Spleen (tissue), 11 donors: ENCODE results near the gene TDRD7. TPM values are rescaled to one million over a fixed set of nuclear protein-coding genes. Genes with fewer than 3 reads are reported as not detected.

ENCODE experiments used
- DNase-seq: peaks from one replicate; pipeline ENCODE4 v3.0.0-alpha.2; 2020
- H3K27ac ChIP-seq, 8 donors: fragments of 200-600 bp; sonication (generic) in 7 of 8; 1 replicate in 4 of 8; 2 replicates in 4 of 8; pipeline versions ENCODE4 v1.5.0 to v1.8.0; 2016 to 2021; ENCODE audit warnings: inconsistent platforms in 4 of 8, mild to moderate bottlenecking in 4 of 8, moderate library complexity in 1 of 8
- H3K27me3 ChIP-seq, 7 donors: fragments of 200-600 bp; sonication (generic) in 6 of 7; replicated peaks in 1 of 7; 1 replicate in 4 of 7; 2 replicates in 3 of 7; pipeline versions ENCODE4 v1.5.0 to v1.8.0; 2016 to 2021; ENCODE audit warnings: inconsistent platforms in 3 of 7, mild to moderate bottlenecking in 1 of 7
- H3K36me3 ChIP-seq, 6 donors: fragments of 200-600 bp; sonication (generic) in 5 of 6; 1 replicate in 4 of 6; 2 replicates in 2 of 6; pipeline versions ENCODE4 v1.5.0 to v1.8.0; 2016 to 2021; ENCODE audit warnings: inconsistent platforms in 2 of 6
- H3K4me1 ChIP-seq, 6 donors: fragments of 200-600 bp; sonication (generic) in 5 of 6; 1 replicate in 3 of 6; 2 replicates in 3 of 6; pipeline versions ENCODE4 v1.5.0 to v1.8.0; 2016 to 2021; ENCODE audit warnings: inconsistent platforms in 3 of 6
- H3K4me3 ChIP-seq, 8 donors: fragments of 200-600 bp; sonication (generic) in 7 of 8; 1 replicate in 4 of 8; 2 replicates in 4 of 8; pipeline versions ENCODE4 v1.5.0 to v1.8.0; 2016 to 2021; ENCODE audit warnings: inconsistent platforms in 4 of 8, mild to moderate bottlenecking in 4 of 8, moderate library complexity in 2 of 8
- H3K9me3 ChIP-seq, 8 donors: fragments of 200-600 bp; sonication (generic) in 7 of 8; 1 replicate in 4 of 8; 2 replicates in 4 of 8; pipeline versions ENCODE4 v1.5.0 to v1.8.0; 2016 to 2021; ENCODE audit warnings: inconsistent platforms in 4 of 8
- POLR2A ChIP-seq, 3 donors: fragments of 450-650 bp; IDR thresholded peaks; one replicate each; pipeline ENCODE4 v1.5.1; 2017; ENCODE audit warnings: antibody characterized with exemption in 3 of 3, mild to moderate bottlenecking in 1 of 3
- POLR2AphosphoS5 ChIP-seq, 3 donors: sonication (generic); formaldehyde crosslinking; IDR thresholded peaks; one replicate each; pipeline ENCODE4 v1.5.1; 2017; ENCODE audit warnings: antibody characterized with exemption in 3 of 3
- WGBS, 5 donors: extraction: QIAGEN DNeasy Blood & Tissue Kit in 3 of 5; methylation state at CpG; one replicate each; pipeline versions ENCODE4 v1.1.5 to v1.1.7; 2013 to 2018; 5-methylcytosine and 5-hydroxymethylcytosine counted together
- intact Hi-C: fragments of 100-400 bp; cut with DNase I; formaldehyde crosslinking; loops from one replicate; pipeline ENCODE4 v1.15.0; 2023; ENCODE audit warnings: low total_unique reads
- polyA plus RNA-seq, 3 donors: library from polyadenylated mRNA; stranded (reverse); fragments of 200-250 nt; gene quantifications; one replicate each; pipeline ENCODE4 v1.2.1, GENCODE V29; 2013
- total RNA-seq, 7 donors: library from RNA; depleted of rRNA in 3 of 7; stranded (reverse); fragments of >200 nt in 3 of 7; fragmentation: NEBNext Ultra II Directional in 4 of 7; extraction: Animal tissue kit (Norgen Biotek cat#: 25700) in 4 of 7; gene quantifications; one replicate each; pipeline versions ENCODE4 v1.1.0 to v1.2.1, GENCODE V29; 2016 to 2021
- TF ChIP-seq, protein P1 (sequence below), 11 experiments: fragments of 200-600 bp in 7 of 11; fragments of 450-650 bp in 4 of 11; sonication (generic) in 4 of 11; IDR thresholded peaks in 8 of 11; conservative IDR thresholded peaks in 3 of 11; 1 replicate in 7 of 11; 2 replicates in 4 of 11; pipeline versions ENCODE4 v1.4.0 to v1.8.0; 2016 to 2021; ENCODE audit warnings: antibody characterized with exemption in 11 of 11, inconsistent platforms in 4 of 11, mild to moderate bottlenecking in 1 of 11
- donor health status: healthy with polysubstance abuse.
- donor health status: DM: no; HTN: no; CAD: no; lungs with moderate emphysema.
- donor health status: DM: no; HTN: no; CAD: no.
- donor health status: Bipolar disorder and iron deficiency.
- donor health status: healthy.
- donor health status: DM: no; HTN: no; CAD: no.
- donor health status: DM: yes; HTN: yes; CAD: no.

The TDRD7 gene
- total and polyA plus RNA-seq, 10 donors = 6.4 to 18.7 (median 15.3) TPM

DNA sequence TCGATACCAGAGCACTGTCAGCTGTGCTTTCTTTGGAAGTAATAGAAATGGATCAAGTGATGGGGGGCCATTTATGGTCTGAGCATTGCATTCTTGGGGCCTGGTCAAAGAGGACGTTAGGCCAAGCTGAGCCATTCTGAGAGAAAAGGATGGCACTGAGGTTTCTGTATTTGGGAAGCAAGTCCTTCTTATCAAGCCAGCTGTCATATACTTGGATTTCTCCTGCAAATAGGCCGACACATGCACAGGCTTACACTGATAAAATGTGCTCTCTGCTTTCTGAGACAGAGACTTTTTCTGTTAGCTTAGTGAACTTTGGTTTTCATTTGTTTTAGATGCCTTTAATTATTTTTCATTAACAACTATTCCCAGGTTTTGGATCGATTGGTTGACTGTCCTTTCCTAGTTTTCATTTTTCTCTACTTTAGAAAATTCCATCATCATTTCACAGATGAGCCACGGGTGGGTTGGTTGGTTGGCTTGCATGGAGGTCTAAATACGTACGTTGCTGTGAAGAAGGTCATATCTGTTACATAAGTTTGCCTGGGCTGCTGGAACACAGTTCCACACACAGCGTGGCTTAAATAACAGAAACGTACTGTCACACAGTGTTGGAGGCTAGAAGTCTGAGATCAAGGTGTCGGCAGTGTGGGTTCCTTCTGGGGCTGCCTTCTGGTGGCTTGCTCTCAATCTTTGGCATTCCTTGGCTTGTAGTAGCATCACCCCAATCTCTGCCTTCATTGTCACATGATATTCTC is 109.9 kb downstream of the TDRD7 start:
- no peak for DNase-seq
- Histone ChIP-seq H3K4me1 (peaks cover 0 to 12% (median 4%) of the 10 kb centered on the region in 6 donors), H3K4me3 (no peak overlapping the region), H3K36me3 (no peaks in the 10 kb centered on the region), H3K27ac (no peak overlapping the region), H3K9me3 (no peaks in the 10 kb centered on the region), H3K27me3 (peaks cover 0 to 33% (median 0%) of the 10 kb centered on the region in 7 donors)
- intact Hi-C loops = no loop called here
- TF ChIP-seq POLR2AphosphoS5 (IDR thresholded peaks at IDR 0.05) (no peak), POLR2A (IDR thresholded peaks at IDR 0.05) (no peak)
- TF ChIP-seq, protein P1, sequence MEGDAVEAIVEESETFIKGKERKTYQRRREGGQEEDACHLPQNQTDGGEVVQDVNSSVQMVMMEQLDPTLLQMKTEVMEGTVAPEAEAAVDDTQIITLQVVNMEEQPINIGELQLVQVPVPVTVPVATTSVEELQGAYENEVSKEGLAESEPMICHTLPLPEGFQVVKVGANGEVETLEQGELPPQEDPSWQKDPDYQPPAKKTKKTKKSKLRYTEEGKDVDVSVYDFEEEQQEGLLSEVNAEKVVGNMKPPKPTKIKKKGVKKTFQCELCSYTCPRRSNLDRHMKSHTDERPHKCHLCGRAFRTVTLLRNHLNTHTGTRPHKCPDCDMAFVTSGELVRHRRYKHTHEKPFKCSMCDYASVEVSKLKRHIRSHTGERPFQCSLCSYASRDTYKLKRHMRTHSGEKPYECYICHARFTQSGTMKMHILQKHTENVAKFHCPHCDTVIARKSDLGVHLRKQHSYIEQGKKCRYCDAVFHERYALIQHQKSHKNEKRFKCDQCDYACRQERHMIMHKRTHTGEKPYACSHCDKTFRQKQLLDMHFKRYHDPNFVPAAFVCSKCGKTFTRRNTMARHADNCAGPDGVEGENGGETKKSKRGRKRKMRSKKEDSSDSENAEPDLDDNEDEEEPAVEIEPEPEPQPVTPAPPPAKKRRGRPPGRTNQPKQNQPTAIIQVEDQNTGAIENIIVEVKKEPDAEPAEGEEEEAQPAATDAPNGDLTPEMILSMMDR (IDR thresholded peaks at IDR 0.05 in 8 of 11, conservative IDR thresholded peaks at IDR 0.05 in 3 of 11) = no peak
- WGBS, 5 donors = 88 to 93% (median 90%) methylated on average over 10 of the region's 10 CpGs

DNA sequence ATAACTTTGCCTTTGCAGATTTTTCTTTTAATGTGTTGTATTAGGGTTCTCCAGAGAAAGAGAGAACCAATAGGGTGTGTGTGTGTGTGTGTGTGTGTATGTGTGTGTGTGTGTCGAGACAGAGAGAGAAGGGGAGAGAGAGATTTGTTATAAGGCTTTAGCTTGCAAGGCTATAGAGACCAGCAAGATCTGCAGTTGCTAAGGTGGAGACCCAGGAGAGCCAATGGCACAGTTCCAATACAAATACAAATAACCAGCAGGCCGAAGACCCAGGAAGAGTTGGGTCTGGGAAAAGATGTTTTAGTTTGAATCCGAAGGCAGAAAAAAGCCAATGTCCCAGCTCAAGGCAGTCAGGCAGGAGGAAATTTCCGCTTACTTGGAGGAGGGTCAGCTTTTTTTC is 112.5 kb downstream of the TDRD7 start:
- Histone ChIP-seq H3K4me3 (no peak overlapping the region), H3K9me3 (no peaks in the 10 kb centered on the region), H3K36me3 (no peaks in the 10 kb centered on the region), H3K27ac (no peak overlapping the region), H3K4me1 (no peaks in the 10 kb centered on the region), H3K27me3 (peaks cover 0 to 6% (median 0%) of the 10 kb centered on the region in 7 donors)
- 63 to 90% (median 73%) methylated on average over 4 of the region's 4 CpGs for WGBS, 5 donors
- intact Hi-C loops = no loop called here
- DNase-seq = no peak
- TF ChIP-seq POLR2AphosphoS5 (IDR thresholded peaks at IDR 0.05) (no peak), POLR2A (IDR thresholded peaks at IDR 0.05) (no peak)
- TF ChIP-seq, protein P1 (IDR thresholded peaks at IDR 0.05 in 8 of 11, conservative IDR thresholded peaks at IDR 0.05 in 3 of 11) = no peak

DNA sequence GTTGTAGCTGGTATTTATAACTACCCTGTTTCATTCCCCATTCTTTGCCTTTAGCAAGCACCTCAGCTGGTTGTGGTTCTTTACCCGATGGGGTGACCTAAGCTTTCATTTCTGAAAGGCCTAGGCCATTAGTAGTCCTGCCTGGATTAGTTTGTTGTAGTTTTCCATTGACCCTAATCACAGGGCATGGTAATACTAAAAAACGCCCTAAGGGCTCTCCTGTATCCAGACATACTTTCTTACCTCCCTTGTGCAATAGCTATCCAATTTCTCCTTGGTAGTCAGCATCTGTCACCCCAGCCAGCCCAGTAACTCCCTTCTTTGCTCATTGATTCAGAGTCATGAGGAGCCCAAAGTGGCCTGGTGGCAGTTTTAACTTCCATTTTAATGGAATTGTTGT is 113.6 kb downstream of the TDRD7 start:
- no peak for DNase-seq
- no peaks in the 10 kb centered on the region for H3K27me3 ChIP-seq
- WGBS, 5 donors = 79 to 88% (median 82%) methylated on average over 2 of the region's 2 CpGs
- no peaks in the 10 kb centered on the region for H3K9me3 ChIP-seq
- TF ChIP-seq POLR2AphosphoS5 (IDR thresholded peaks at IDR 0.05) (no peak), POLR2A (IDR thresholded peaks at IDR 0.05) (no peak)
- TF ChIP-seq, protein P1 (IDR thresholded peaks at IDR 0.05 in 8 of 11, conservative IDR thresholded peaks at IDR 0.05 in 3 of 11) = no peak
- H3K4me1 ChIP-seq = no peaks in the 10 kb centered on the region
- H3K27ac ChIP-seq = no peak overlapping the region
- H3K4me3 ChIP-seq = no peak overlapping the region
- no peaks in the 10 kb centered on the region for H3K36me3 ChIP-seq
- intact Hi-C loops = no loop called here

DNA sequence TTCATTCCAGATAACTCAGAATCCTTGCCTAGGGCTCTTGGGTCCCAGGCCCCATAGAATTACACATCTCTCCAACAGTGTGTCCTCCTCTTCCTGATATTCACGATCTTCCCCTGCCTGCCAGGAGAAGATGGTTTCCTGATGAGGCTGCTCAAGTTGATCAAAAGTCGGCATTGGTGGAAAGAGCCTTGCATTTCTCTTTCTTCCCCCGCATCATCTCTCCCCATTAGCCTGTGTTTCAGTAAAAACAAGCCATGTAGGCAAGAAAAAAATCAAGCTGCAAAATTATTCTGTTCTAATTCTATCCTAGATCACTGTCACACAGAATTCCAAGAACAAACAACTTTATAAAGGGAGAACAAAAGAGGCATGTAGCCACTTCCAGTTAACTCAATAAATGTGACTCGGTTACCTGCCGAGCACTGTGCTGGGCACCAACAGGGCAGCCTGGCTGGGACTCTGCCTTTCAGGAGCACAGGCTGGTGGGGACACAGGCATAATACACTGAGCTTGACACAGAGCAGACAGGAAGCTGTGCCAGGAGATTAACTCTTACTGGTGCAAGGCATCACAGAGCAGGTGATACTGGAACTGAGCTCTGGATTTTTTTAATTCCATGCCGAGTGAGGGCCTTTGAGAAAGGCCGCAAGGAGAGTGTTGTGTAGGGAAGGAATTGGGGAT is 115.1 kb downstream of the TDRD7 start:
- no peak for DNase-seq
- intact Hi-C loops = no loop called here
- no peaks in the 10 kb centered on the region for H3K9me3 ChIP-seq
- no peak for TF ChIP-seq POLR2A (IDR thresholded peaks at IDR 0.05)
- TF ChIP-seq, protein P1 (IDR thresholded peaks at IDR 0.05 in 8 of 11, conservative IDR thresholded peaks at IDR 0.05 in 3 of 11) = no peak
- TF ChIP-seq POLR2AphosphoS5 (IDR thresholded peaks at IDR 0.05) = no peak
- no peak overlapping the region for H3K4me3 ChIP-seq
- 87 to 92% (median 91%) methylated on average over 7 of the region's 7 CpGs for WGBS, 5 donors
- H3K27ac ChIP-seq = no peak overlapping the region
- H3K36me3 ChIP-seq = no peaks in the 10 kb centered on the region
- H3K27me3 ChIP-seq = no peaks in the 10 kb centered on the region
- no peaks in the 10 kb centered on the region for H3K4me1 ChIP-seq
